WTC11 (cell line): Measurements from ENCODE around the gene WNK1. TPM values are rescaled to one million over a fixed set of nuclear protein-coding genes. Genes with fewer than 3 reads are reported as not detected.

Experiments used
- ATAC-seq: fragments of 200-7000 bp; cut with Tn5 transposase; 2 replicates; pipeline ENCODE4 v1.10.0; 2021; ENCODE audit warnings: mild to moderate bottlenecking, moderate library complexity
- CTCF ChIA-PET: fragments of 300-600 bp; sonication (Branson Sonifier 250); formaldehyde crosslinking; loops from one replicate; lab custom pipeline; 2021; ENCODE audit warnings: antibody characterized with exemption; lab: Charles Lee
- POLR2A ChIA-PET: fragments of 350-600 bp; sonication (Branson Sonifier 250); formaldehyde crosslinking; loops from one replicate; lab custom pipeline; 2021; ENCODE audit warnings: antibody characterized with exemption; lab: Charles Lee
- DNase-seq: peaks from one replicate; pipeline ENCODE4 v3.0.0; 2021; ENCODE audit warnings: low spot score
- H3K27ac Mint-ChIP-seq: 2 replicates; pipeline ENCODE4 v1.8.0; 2021; ENCODE audit warnings: mixed read lengths
- H3K27me3 Mint-ChIP-seq: 2 replicates; pipeline ENCODE4 v1.8.0; 2021; ENCODE audit warnings: low read depth, mild to moderate bottlenecking, moderate library complexity, mixed read lengths
- H3K36me3 Mint-ChIP-seq: 2 replicates; pipeline ENCODE4 v1.8.0; 2021; ENCODE audit warnings: mixed read lengths
- H3K4me1 Mint-ChIP-seq: 2 replicates; pipeline ENCODE4 v1.8.0; 2022; ENCODE audit warnings: mixed read lengths
- H3K4me3 Mint-ChIP-seq: 2 replicates; pipeline ENCODE4 v1.8.0; 2021; ENCODE audit warnings: mild to moderate bottlenecking, moderate library complexity, mixed read lengths
- H3K9me3 Mint-ChIP-seq: 2 replicates; pipeline ENCODE4 v1.8.0; 2021; ENCODE audit warnings: mixed read lengths
- ARID4B ChIP-seq: sonication (generic); formaldehyde crosslinking; IDR thresholded peaks from 2 replicates; pipeline ENCODE4 v1.8.0; 2023; ENCODE audit warnings: missing genetic modification reagents, mild to moderate bottlenecking, borderline replicate concordance
- ATF6 ChIP-seq: sonication (generic); formaldehyde crosslinking; IDR thresholded peaks from 2 replicates; pipeline ENCODE4 v1.8.1; 2023; ENCODE audit warnings: mild to moderate bottlenecking, missing genetic modification reagents
- CBFB ChIP-seq: sonication (generic); formaldehyde crosslinking; IDR thresholded peaks from 2 replicates; pipeline ENCODE4 v1.8.1; 2022; ENCODE audit warnings: mild to moderate bottlenecking, low read depth, missing genetic modification reagents
- CREB1 ChIP-seq: sonication (generic); formaldehyde crosslinking; IDR thresholded peaks from 2 replicates; pipeline ENCODE4 v1.8.0; 2023; ENCODE audit warnings: mild to moderate bottlenecking, missing genetic modification reagents
- CREM ChIP-seq: sonication (generic); formaldehyde crosslinking; IDR thresholded peaks from 2 replicates; pipeline ENCODE4 v1.8.1; 2022; ENCODE audit warnings: mild to moderate bottlenecking, missing genetic modification reagents, moderate library complexity
- E2F5 ChIP-seq: sonication (generic); formaldehyde crosslinking; IDR thresholded peaks from 2 replicates; pipeline ENCODE4 v1.8.1; 2022; ENCODE audit warnings: mild to moderate bottlenecking, moderate library complexity, missing genetic modification reagents
- ELF4 ChIP-seq: sonication (generic); formaldehyde crosslinking; IDR thresholded peaks from 2 replicates; pipeline ENCODE4 v1.8.1; 2022; ENCODE audit warnings: low read depth, mild to moderate bottlenecking, moderate library complexity, missing genetic modification reagents
- EMX1 ChIP-seq: fragments of 250-450 bp; sonication (Bioruptor Pico); IDR thresholded peaks from 2 replicates; pipeline ENCODE4 v1.8.0; 2021; ENCODE audit warnings: mild to moderate bottlenecking
- IRF1 ChIP-seq: sonication (generic); formaldehyde crosslinking; IDR thresholded peaks from 2 replicates; pipeline ENCODE4 v1.8.0; 2023; ENCODE audit warnings: missing genetic modification reagents
- JAZF1 ChIP-seq: fragments of 250-450 bp; sonication (Bioruptor Pico); IDR thresholded peaks from 2 replicates; pipeline ENCODE4 v1.9.0; 2021; ENCODE audit warnings: moderate library complexity, mild to moderate bottlenecking, inconsistent platforms
- JUN ChIP-seq: sonication (generic); formaldehyde crosslinking; IDR thresholded peaks from 2 replicates; pipeline ENCODE4 v1.8.0; 2023; ENCODE audit warnings: mild to moderate bottlenecking, missing genetic modification reagents
- MLX ChIP-seq: sonication (generic); formaldehyde crosslinking; IDR thresholded peaks from 2 replicates; pipeline ENCODE4 v1.8.1; 2023; ENCODE audit warnings: mild to moderate bottlenecking, missing genetic modification reagents, moderate library complexity
- MYBL2 ChIP-seq: sonication (generic); formaldehyde crosslinking; IDR thresholded peaks from 2 replicates; pipeline ENCODE4 v1.8.1; 2023; ENCODE audit warnings: mild to moderate bottlenecking, moderate library complexity, missing genetic modification reagents
- NR2C2 ChIP-seq: sonication (generic); formaldehyde crosslinking; IDR thresholded peaks from 2 replicates; pipeline ENCODE4 v1.8.0; 2022; ENCODE audit warnings: mild to moderate bottlenecking, missing genetic modification reagents
- RORB ChIP-seq: fragments of 250-450 bp; sonication (Bioruptor Pico); IDR thresholded peaks from 2 replicates; pipeline ENCODE4 v1.9.0; 2021; ENCODE audit warnings: mild to moderate bottlenecking
- TEAD4 ChIP-seq: sonication (generic); formaldehyde crosslinking; IDR thresholded peaks from 2 replicates; pipeline ENCODE4 v1.8.0; 2022; ENCODE audit warnings: mild to moderate bottlenecking, missing genetic modification reagents
- USF2 ChIP-seq: sonication (generic); formaldehyde crosslinking; IDR thresholded peaks from 2 replicates; pipeline ENCODE4 v1.8.1; 2023; ENCODE audit warnings: mild to moderate bottlenecking, missing genetic modification reagents, moderate library complexity
- ZBTB21 ChIP-seq: sonication (generic); formaldehyde crosslinking; IDR thresholded peaks from 2 replicates; pipeline ENCODE4 v1.8.1; 2023; ENCODE audit warnings: mild to moderate bottlenecking, missing genetic modification reagents, borderline replicate concordance
- ZBTB43 ChIP-seq: sonication (generic); formaldehyde crosslinking; IDR thresholded peaks from 2 replicates; pipeline ENCODE4 v1.8.1; 2023; ENCODE audit warnings: mild to moderate bottlenecking, missing genetic modification reagents
- ZNF396 ChIP-seq: fragments of 250-450 bp; sonication (Bioruptor Pico); IDR thresholded peaks from 2 replicates; pipeline ENCODE4 v1.8.0; 2021; ENCODE audit warnings: mild to moderate bottlenecking, moderate library complexity, borderline replicate concordance
- ZNF416 ChIP-seq: fragments of 250-450 bp; sonication (Bioruptor Pico); IDR thresholded peaks from 2 replicates; pipeline ENCODE4 v1.9.0; 2021; ENCODE audit warnings: mild to moderate bottlenecking, inconsistent platforms
- total RNA-seq: library from RNA; stranded (reverse); gene quantifications from 3 replicates; pipeline ENCODE4 v1.2.3, GENCODE V29; 2021

The WNK1 gene
- total RNA-seq, 1 experiment from 2014 or later: 118 TPM

- no peak for TF ChIP-seq ELF4 (CRISPR knock-in tag)
- TF ChIP-seq ATF6 (CRISPR knock-in tag): no peak
- TF ChIP-seq JAZF1 (CRISPR knock-in tag): no peak
- no peak for TF ChIP-seq ARID4B (CRISPR knock-in tag)
- TF ChIP-seq ZBTB43 (CRISPR knock-in tag): no peak
- no peak for TF ChIP-seq NR2C2 (CRISPR knock-in tag)
- TF ChIP-seq MYBL2 (CRISPR knock-in tag): no peak
- TF ChIP-seq USF2 (CRISPR knock-in tag): no peak
- no peak for TF ChIP-seq JUN (CRISPR knock-in tag)
- no peak for TF ChIP-seq TEAD4 (CRISPR knock-in tag)
These were observed 174.3 kb downstream of the WNK1 start (continued) for GRCh38 chr12:926641-927040.

GRCh38 chr12:931060-931459 lies 178.7 kb downstream of the WNK1 start:
- Mint-ChIP-seq H3K4me3 (no peak overlapping the region), H3K9me3 (no peaks in the 10 kb centered on the region), H3K36me3 (peaks cover 41% of the 10 kb centered on the region), H3K4me1 (no peaks in the 10 kb centered on the region), H3K27ac (no peak overlapping the region), H3K27me3 (no peaks in the 10 kb centered on the region)
- POLR2A ChIA-PET: no interaction called here
- ATAC-seq (no peak), DNase-seq (no peak)
- CTCF ChIA-PET: no interaction called here
- TF ChIP-seq E2F5 (CRISPR knock-in tag) (no peak), EMX1 (CRISPR knock-in tag) (no peak), IRF1 (no peak), NR2C2 (CRISPR knock-in tag) (no peak), RORB (CRISPR knock-in tag) (no peak), CREM (no peak), ARID4B (CRISPR knock-in tag) (no peak), CBFB (CRISPR knock-in tag) (no peak), MLX (CRISPR knock-in tag) (no peak), ZNF396 (CRISPR knock-in tag) (no peak), ZNF416 (CRISPR knock-in tag) (no peak), CREB1 (no peak), ZBTB21 (CRISPR knock-in tag) (no peak)
